DND-41 (cell line): ENCODE results near the gene MEF2C.

ENCODE experiments used
- ATAC-seq: fragments of 200-7000 bp; cut with Tn5 transposase; 3 replicates; pipeline ENCODE4 v1.9.1; 2021; ENCODE audit warnings: low read depth; ENCODE audit not compliant: insufficient read depth
- DNase-seq: peaks from one replicate; pipeline ENCODE4 v3.0.0-alpha.2; 2020
- H2AFZ ChIP-seq: 2 replicates; pipeline ENCODE4 v1.6.0; 2012; ENCODE audit warnings: low read depth, low read length
- H3K27ac ChIP-seq: 2 replicates; pipeline ENCODE4 v1.5.1; 2012; ENCODE audit warnings: low read length, inconsistent platforms
- H3K27me3 ChIP-seq: fragments of 200-600 bp; sonication (generic); 2 replicates; pipeline ENCODE4 v1.6.0; 2012; ENCODE audit warnings: low read length, mild to moderate bottlenecking, inconsistent platforms; ENCODE audit not compliant: insufficient read depth, poor library complexity
- H3K36me3 ChIP-seq: 2 replicates; pipeline ENCODE4 v1.5.1; 2012; ENCODE audit warnings: low read length, inconsistent platforms; ENCODE audit not compliant: insufficient read depth
- H3K4me1 ChIP-seq: 2 replicates; pipeline ENCODE4 v1.5.1; 2012; ENCODE audit warnings: mild to moderate bottlenecking, low read length; ENCODE audit not compliant: insufficient read depth
- H3K4me2 ChIP-seq: 2 replicates; pipeline ENCODE4 v1.6.0; 2012; ENCODE audit warnings: mild to moderate bottlenecking, moderate library complexity, low read length, inconsistent platforms; ENCODE audit not compliant: insufficient read depth
- H3K4me3 ChIP-seq, 2 experiments: fragments of 200-600 bp in 1 of 2; shearing (Covaris generic) in 1 of 2; 2 replicates each; pipeline ENCODE4 v1.5.1; 2012 to 2016; ENCODE audit warnings: inconsistent platforms in 2 of 2, low read length in 2 of 2, mild to moderate bottlenecking in 2 of 2, low read depth in 1 of 2, moderate library complexity in 1 of 2
- H3K79me2 ChIP-seq: 2 replicates; pipeline ENCODE4 v1.6.0; 2012; ENCODE audit warnings: low read length, inconsistent platforms; ENCODE audit not compliant: insufficient read depth
- H3K9ac ChIP-seq: 2 replicates; pipeline ENCODE4 v1.6.0; 2012; ENCODE audit warnings: low read depth, mild to moderate bottlenecking, inconsistent platforms, low read length, moderate library complexity
- H3K9me3 ChIP-seq: 2 replicates; pipeline ENCODE4 v1.5.1; 2012; ENCODE audit warnings: low read length, moderate library complexity, mild to moderate bottlenecking, inconsistent platforms; ENCODE audit not compliant: insufficient read depth, severe bottlenecking
- H4K20me1 ChIP-seq: 2 replicates; pipeline ENCODE4 v1.6.0; 2012; ENCODE audit warnings: low read length; ENCODE audit not compliant: insufficient read depth
- CTCF ChIP-seq: IDR thresholded peaks from 2 replicates; pipeline ENCODE4 v1.5.1; 2012; ENCODE audit warnings: borderline replicate concordance, low read length, moderate library complexity, mild to moderate bottlenecking; ENCODE audit not compliant: poor library complexity, severe bottlenecking; ENCODE audit errors: extremely low read depth
- EZH2 ChIP-seq: IDR thresholded peaks from 3 replicates; pipeline ENCODE4 v1.6.1; 2012; ENCODE audit warnings: borderline replicate concordance, low read depth, mild to moderate bottlenecking, moderate library complexity, low read length, inconsistent platforms; ENCODE audit not compliant: severe bottlenecking

The MEF2C gene

DNA sequence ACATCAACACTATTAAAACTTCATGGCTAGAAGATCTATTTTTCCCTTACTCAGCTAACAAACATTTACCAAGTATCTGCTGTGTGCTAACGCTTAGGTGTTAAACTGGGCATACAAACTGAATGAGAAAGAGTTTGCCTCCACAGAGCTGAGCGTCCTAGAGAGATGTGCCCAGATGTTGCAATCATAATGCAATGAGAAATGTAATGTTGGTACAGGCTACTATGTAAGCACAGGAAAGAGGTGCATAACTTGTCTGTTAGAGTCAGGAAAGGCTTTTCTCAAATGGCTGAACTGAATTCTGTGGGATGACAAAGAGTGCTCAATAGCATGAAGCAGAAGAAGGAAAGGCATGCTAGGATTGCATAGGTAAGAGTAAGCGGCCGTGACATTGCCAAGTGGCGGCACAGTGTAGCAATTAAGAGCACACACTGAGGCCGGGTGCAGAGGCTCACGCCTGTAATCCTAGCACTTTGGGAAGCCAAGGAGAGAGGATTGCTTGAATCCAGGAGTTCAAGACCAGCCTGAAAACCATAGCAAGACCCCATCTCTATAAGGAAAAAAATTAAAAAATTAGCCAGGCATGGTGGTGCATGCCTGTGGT, 137.8 kb downstream of the MEF2C start:
- no peak for TF ChIP-seq EZH2
- no peak for TF ChIP-seq CTCF
- no peak for DNase-seq
- H3K9ac ChIP-seq, result no peak overlapping the region
- no peaks in the 10 kb centered on the region for H3K36me3 ChIP-seq
- no peak overlapping the region for H2AFZ ChIP-seq
- H3K27me3 ChIP-seq, result no peaks in the 10 kb centered on the region
- H3K27ac ChIP-seq, result no peak overlapping the region
- no peaks in the 10 kb centered on the region for H3K4me1 ChIP-seq
- H3K79me2 ChIP-seq, result no peaks in the 10 kb centered on the region
- H3K4me2 ChIP-seq, result no peak overlapping the region
- ATAC-seq, result no peak
- H4K20me1 ChIP-seq, result no peaks in the 10 kb centered on the region
- H3K9me3 ChIP-seq, result no peaks in the 10 kb centered on the region
- no peak overlapping the region for H3K4me3 ChIP-seq

GRCh38 chr5:88743231-88743834, 139.7 kb downstream of the MEF2C start:
- H3K4me3 ChIP-seq, result no peak overlapping the region
- H3K27me3 ChIP-seq, result no peaks in the 10 kb centered on the region
- H3K4me1 ChIP-seq, result no peaks in the 10 kb centered on the region
- no peak overlapping the region for H2AFZ ChIP-seq
- ATAC-seq, result no peak
- no peaks in the 10 kb centered on the region for H3K9me3 ChIP-seq
- no peak overlapping the region for H3K4me2 ChIP-seq
- H3K79me2 ChIP-seq, result no peaks in the 10 kb centered on the region
- no peak overlapping the region for H3K27ac ChIP-seq
- TF ChIP-seq CTCF (no peak), EZH2 (no peak)
- no peaks in the 10 kb centered on the region for H3K36me3 ChIP-seq
- H3K9ac ChIP-seq, result no peak overlapping the region
- no peaks in the 10 kb centered on the region for H4K20me1 ChIP-seq
- DNase-seq, result no peak

DNA sequence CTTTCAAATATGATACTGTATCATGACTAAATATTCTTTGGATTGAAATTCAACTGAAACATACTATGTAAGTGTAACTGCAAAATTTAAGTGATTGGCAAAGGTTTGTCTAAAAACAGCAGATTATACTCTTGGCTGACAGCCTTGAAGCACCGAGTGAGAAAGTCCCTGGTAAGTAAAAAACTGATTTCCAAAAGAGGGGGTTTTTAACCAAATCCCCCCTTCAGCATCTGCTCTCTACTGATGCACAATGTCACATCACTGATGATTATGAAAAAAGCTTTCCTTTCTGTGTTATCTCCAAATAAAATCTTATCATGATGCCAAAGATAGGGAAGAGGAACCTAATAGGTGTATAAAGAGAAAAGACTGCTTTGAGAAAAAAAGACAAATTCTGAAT, 141.0 kb downstream of the MEF2C start:
- Histone ChIP-seq H4K20me1 (no peaks in the 10 kb centered on the region), H3K9me3 (no peaks in the 10 kb centered on the region), H3K36me3 (no peaks in the 10 kb centered on the region), H3K79me2 (no peaks in the 10 kb centered on the region), H2AFZ (no peak overlapping the region), H3K27ac (no peak overlapping the region), H3K9ac (no peak overlapping the region), H3K4me2 (no peak overlapping the region), H3K4me1 (no peaks in the 10 kb centered on the region), H3K27me3 (no peaks in the 10 kb centered on the region), H3K4me3 (no peak overlapping the region)
- no peak for TF ChIP-seq EZH2
- no peak for TF ChIP-seq CTCF
- no peak for DNase-seq
- no peak for ATAC-seq
